SK-N-SH treated with all-trans-retinoic acid at 6 μM for 48 hours (cell line): ENCODE data around the gene GUCD1.

Experiments
- ARNTL ChIP-seq: fragments of 450-650 bp; formaldehyde crosslinking; IDR thresholded peaks from 2 replicates; pipeline ENCODE4 v1.5.0; 2020; ENCODE audit warnings: low read depth, mild to moderate bottlenecking, moderate library complexity, borderline replicate concordance
- ESRRG ChIP-seq: fragments of 250-450 bp; sonication (Bioruptor Pico); IDR thresholded peaks from 2 replicates; pipeline ENCODE4 v1.6.1; 2021; ENCODE audit warnings: mild to moderate bottlenecking
- GLIS3 ChIP-seq: fragments of 250-450 bp; sonication (Bioruptor Pico); IDR thresholded peaks from 2 replicates; pipeline ENCODE4 v1.5.0; 2020; ENCODE audit warnings: mild to moderate bottlenecking, moderate library complexity
- PATZ1 ChIP-seq: fragments of 250-450 bp; sonication (Bioruptor Pico); IDR thresholded peaks from 2 replicates; pipeline ENCODE4 v1.8.0; 2020; ENCODE audit warnings: mild to moderate bottlenecking, moderate library complexity, borderline replicate concordance
- TCF4 ChIP-seq: fragments of 250-450 bp; sonication (Bioruptor Pico); IDR thresholded peaks from 2 replicates; pipeline ENCODE4 v1.8.0; 2021; ENCODE audit warnings: mild to moderate bottlenecking, moderate library complexity, borderline replicate concordance
- TOX ChIP-seq: fragments of 250-450 bp; sonication (Bioruptor Pico); IDR thresholded peaks from 2 replicates; pipeline ENCODE4 v1.8.0; 2021; ENCODE audit warnings: mild to moderate bottlenecking, moderate library complexity, borderline replicate concordance
- TF ChIP-seq, protein P1 (sequence below): fragments of 250-450 bp; sonication (Bioruptor Pico); IDR thresholded peaks from 2 replicates; pipeline ENCODE4 v1.5.1; 2020; ENCODE audit warnings: low read depth, mild to moderate bottlenecking, moderate library complexity

- TF ChIP-seq PATZ1 (CRISPR knock-in tag) = no peak
- TF ChIP-seq ESRRG (CRISPR knock-in tag) = no peak
- no peak for TF ChIP-seq TOX (CRISPR knock-in tag)
- TF ChIP-seq GLIS3 = no peak
- TF ChIP-seq ARNTL (CRISPR knock-in tag) = no peak
- TF ChIP-seq, protein P1, sequence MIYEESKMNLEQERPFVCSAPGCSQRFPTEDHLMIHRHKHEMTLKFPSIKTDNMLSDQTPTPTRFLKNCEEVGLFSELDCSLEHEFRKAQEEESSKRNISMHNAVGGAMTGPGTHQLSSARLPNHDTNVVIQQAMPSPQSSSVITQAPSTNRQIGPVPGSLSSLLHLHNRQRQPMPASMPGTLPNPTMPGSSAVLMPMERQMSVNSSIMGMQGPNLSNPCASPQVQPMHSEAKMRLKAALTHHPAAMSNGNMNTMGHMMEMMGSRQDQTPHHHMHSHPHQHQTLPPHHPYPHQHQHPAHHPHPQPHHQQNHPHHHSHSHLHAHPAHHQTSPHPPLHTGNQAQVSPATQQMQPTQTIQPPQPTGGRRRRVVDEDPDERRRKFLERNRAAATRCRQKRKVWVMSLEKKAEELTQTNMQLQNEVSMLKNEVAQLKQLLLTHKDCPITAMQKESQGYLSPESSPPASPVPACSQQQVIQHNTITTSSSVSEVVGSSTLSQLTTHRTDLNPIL (CRISPR knock-in tag) = no peak
- no peak for TF ChIP-seq TCF4
Measured at GRCh38 chr22:24559471-24559870, 4.5 kb upstream of the GUCD1 start.
